Nephron (organoid): ENCODE measurements around the gene DDX42.

Experiments used
- H3K27ac Mint-ChIP-seq, 3 experiments: 2 replicates each; pipeline ENCODE4 v1.8.0; 2020; ENCODE audit warnings: mixed read lengths in 3 of 3, mild to moderate bottlenecking in 2 of 3, moderate library complexity in 1 of 3
- H3K27me3 Mint-ChIP-seq: 2 replicates; pipeline ENCODE4 v1.8.0; 2021; ENCODE audit warnings: low read depth, mild to moderate bottlenecking, moderate library complexity, mixed read lengths
- H3K36me3 Mint-ChIP-seq: 2 replicates; pipeline ENCODE4 v1.8.0; 2020; ENCODE audit warnings: low read depth, mixed read lengths
- H3K4me1 Mint-ChIP-seq: 2 replicates; pipeline ENCODE4 v1.8.0; 2020; ENCODE audit warnings: mixed read lengths
- H3K4me3 Mint-ChIP-seq, 3 experiments: 2 replicates each; pipeline ENCODE4 v1.8.0; 2020; ENCODE audit warnings: mild to moderate bottlenecking in 3 of 3, mixed read lengths in 3 of 3, moderate library complexity in 2 of 3
- H3K9me3 Mint-ChIP-seq: 2 replicates; pipeline ENCODE4 v1.8.0; 2020; ENCODE audit warnings: mixed read lengths
- TF ChIP-seq, protein P1 (sequence below), 3 experiments: fragments of 200-600 bp; sonication (generic); IDR thresholded peaks; one replicate each; pipeline ENCODE4 v1.5.0; 2021; ENCODE audit warnings: antibody characterized with exemption in 3 of 3; ENCODE audit not compliant: unreplicated experiment in 3 of 3

The DDX42 gene

DNA sequence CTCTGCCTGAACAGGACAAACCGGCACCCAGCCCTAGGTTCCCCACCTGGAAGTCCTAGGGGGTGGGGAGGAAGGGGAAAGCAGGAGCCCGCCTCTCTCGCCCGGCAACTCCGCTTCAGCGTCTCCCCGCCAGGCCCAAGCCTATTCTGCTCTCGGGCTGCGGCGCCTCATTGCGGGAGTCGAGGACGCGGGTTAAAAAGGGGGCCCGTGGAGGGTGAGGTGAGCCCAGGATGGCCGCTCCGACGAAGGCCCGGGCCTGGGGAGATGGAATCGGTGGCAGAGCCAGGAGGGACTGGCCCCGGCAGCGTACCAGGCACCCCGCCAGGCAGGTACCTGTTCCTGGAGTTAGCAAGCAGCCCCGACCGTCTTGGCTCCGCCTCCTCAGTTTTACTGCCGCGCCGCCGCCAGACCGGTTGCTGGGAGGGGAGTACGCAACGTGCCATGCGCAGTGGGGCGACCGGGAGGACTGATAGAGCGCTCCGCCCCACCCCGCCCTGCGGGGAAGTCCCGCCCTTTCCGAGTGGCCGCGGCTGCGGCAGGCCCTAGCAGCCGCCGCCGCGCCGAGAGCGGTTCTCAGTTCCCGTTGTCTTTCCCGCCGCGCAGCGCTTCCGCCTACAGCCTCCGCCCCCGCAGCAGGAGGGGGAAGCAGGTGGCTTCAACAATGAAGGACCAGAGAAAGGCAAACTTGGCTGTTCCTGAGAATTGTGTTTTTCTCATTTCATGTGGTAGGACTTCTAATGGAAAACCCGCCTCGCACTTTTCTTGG, 32.4 kb upstream of the DDX42 start, which contains the start of gene STRADA:
Gene STRADA (minus strand): TSS at position 392 of the 766 bp plus-strand sequence. CDS start 13,430 bp downstream, outside the sequence.
- TF ChIP-seq, protein P1, sequence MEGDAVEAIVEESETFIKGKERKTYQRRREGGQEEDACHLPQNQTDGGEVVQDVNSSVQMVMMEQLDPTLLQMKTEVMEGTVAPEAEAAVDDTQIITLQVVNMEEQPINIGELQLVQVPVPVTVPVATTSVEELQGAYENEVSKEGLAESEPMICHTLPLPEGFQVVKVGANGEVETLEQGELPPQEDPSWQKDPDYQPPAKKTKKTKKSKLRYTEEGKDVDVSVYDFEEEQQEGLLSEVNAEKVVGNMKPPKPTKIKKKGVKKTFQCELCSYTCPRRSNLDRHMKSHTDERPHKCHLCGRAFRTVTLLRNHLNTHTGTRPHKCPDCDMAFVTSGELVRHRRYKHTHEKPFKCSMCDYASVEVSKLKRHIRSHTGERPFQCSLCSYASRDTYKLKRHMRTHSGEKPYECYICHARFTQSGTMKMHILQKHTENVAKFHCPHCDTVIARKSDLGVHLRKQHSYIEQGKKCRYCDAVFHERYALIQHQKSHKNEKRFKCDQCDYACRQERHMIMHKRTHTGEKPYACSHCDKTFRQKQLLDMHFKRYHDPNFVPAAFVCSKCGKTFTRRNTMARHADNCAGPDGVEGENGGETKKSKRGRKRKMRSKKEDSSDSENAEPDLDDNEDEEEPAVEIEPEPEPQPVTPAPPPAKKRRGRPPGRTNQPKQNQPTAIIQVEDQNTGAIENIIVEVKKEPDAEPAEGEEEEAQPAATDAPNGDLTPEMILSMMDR (IDR thresholded peaks at IDR 0.05; ENCODE audit: unreplicated experiment in 3 of 3), result no peak
- H3K4me3 Mint-ChIP-seq, result peak within 1 kb of the TSS; percentile 84 to 90 (median 88)
- no peaks in the 10 kb centered on the region for H3K9me3 Mint-ChIP-seq
- H3K4me1 Mint-ChIP-seq, result peaks cover 11% of the 10 kb centered on the region
- no peaks in the 10 kb centered on the region for H3K27me3 Mint-ChIP-seq
- H3K27ac Mint-ChIP-seq, result peak within 1 kb of the TSS; percentile 94 to 97 (median 95)
- H3K36me3 Mint-ChIP-seq, result peaks cover 12% of the 10 kb centered on the region

DNA sequence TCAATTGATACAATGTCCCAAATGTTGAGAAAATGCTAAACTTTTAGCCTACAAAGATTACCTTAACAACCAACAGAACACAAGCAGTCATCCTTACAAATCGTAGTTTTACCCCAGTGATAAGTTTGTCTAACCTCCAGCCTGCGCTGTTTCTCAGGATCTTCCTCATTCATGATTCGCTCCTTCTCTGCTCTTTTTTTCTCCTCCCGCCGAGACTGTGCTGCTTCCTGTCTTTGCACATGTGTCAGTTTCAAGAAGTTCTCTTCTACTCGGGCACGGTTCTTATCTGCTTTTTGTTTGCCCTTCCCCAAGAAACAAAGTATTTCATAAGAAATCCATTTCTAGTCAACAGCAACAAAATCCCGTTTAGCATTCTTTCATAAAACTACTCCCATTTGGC, 22.2 kb upstream of the DDX42 start:
- H3K27me3 Mint-ChIP-seq, result no peaks in the 10 kb centered on the region
- no peaks in the 10 kb centered on the region for H3K9me3 Mint-ChIP-seq
- peaks cover 50% of the 10 kb centered on the region for H3K36me3 Mint-ChIP-seq
- TF ChIP-seq, protein P1 (IDR thresholded peaks at IDR 0.05; ENCODE audit: unreplicated experiment in 3 of 3), result no peak
- no peak overlapping the region for H3K4me3 Mint-ChIP-seq
- no peaks in the 10 kb centered on the region for H3K4me1 Mint-ChIP-seq
- H3K27ac Mint-ChIP-seq, result no peak overlapping the region

- Mint-ChIP-seq H3K36me3 (peaks cover 47% of the 10 kb centered on the region), H3K4me1 (no peaks in the 10 kb centered on the region), H3K4me3 (no peak overlapping the region), H3K27ac (no peak overlapping the region), H3K9me3 (no peaks in the 10 kb centered on the region), H3K27me3 (no peaks in the 10 kb centered on the region)
- TF ChIP-seq, protein P1 (IDR thresholded peaks at IDR 0.05; ENCODE audit: unreplicated experiment in 3 of 3), result no peak
Observed at GRCh38 chr17:63752707-63753106, 21.3 kb upstream of the DDX42 start.

GRCh38 chr17:63753215-63753614, 20.8 kb upstream of the DDX42 start:
- no peak overlapping the region for H3K4me3 Mint-ChIP-seq
- H3K27ac Mint-ChIP-seq, result no peak overlapping the region
- peaks cover 51% of the 10 kb centered on the region for H3K36me3 Mint-ChIP-seq
- no peaks in the 10 kb centered on the region for H3K9me3 Mint-ChIP-seq
- TF ChIP-seq, protein P1 (IDR thresholded peaks at IDR 0.05; ENCODE audit: unreplicated experiment in 3 of 3), result no peak
- no peaks in the 10 kb centered on the region for H3K27me3 Mint-ChIP-seq
- H3K4me1 Mint-ChIP-seq, result no peaks in the 10 kb centered on the region

DNA sequence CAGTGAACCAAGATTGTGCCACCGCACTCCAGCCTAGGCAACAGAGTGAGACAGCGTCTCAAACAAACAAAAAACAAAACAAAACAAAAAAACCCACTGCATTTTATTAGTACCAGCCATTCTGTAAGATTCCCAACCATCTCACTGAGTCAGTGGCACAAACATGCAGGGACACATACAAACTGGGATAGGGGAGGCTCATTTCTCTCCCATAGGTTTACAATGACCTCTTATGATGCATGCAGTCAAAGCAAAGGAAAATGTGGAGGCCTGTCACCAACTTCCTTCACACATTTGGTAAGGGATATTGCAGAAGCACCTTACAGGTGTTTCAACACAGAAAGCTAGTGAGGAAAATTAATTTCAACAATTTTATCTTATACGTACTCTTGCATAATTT, 19.9 kb upstream of the DDX42 start:
- no peaks in the 10 kb centered on the region for H3K9me3 Mint-ChIP-seq
- peaks cover 51% of the 10 kb centered on the region for H3K36me3 Mint-ChIP-seq
- no peaks in the 10 kb centered on the region for H3K4me1 Mint-ChIP-seq
- H3K4me3 Mint-ChIP-seq, result no peak overlapping the region
- no peaks in the 10 kb centered on the region for H3K27me3 Mint-ChIP-seq
- H3K27ac Mint-ChIP-seq, result no peak overlapping the region
- TF ChIP-seq, protein P1 (IDR thresholded peaks at IDR 0.05; ENCODE audit: unreplicated experiment in 3 of 3), result no peak

- Mint-ChIP-seq H3K9me3 (no peaks in the 10 kb centered on the region), H3K4me1 (no peaks in the 10 kb centered on the region), H3K36me3 (peaks cover 54% of the 10 kb centered on the region), H3K4me3 (no peak overlapping the region), H3K27ac (no peak overlapping the region), H3K27me3 (no peaks in the 10 kb centered on the region)
- TF ChIP-seq, protein P1 (IDR thresholded peaks at IDR 0.05; ENCODE audit: unreplicated experiment in 3 of 3), result no peak
Observed at GRCh38 chr17:63758428-63758827, 15.5 kb upstream of the DDX42 start.
